ENCODE data around the gene RAB31. TPM values are rescaled to one million over a fixed set of nuclear protein-coding genes. Genes with fewer than 3 reads are reported as not detected.
A peak's percentile ranks its signal among the peaks of the same experiment; 100 is the strongest.

The RAB31 gene
- total RNA-seq, 4 donors from 2014 or later = 3.2 to 7.1 (median 4.4) TPM

GRCh38 chr18:9792565-9793245 is 84.6 kb downstream of the RAB31 start:
- peak in 2 of 5 experiments; percentile 38 to 45 for TF ChIP-seq CTCF (IDR thresholded peaks at IDR 0.05 in 4 of 5, conservative IDR thresholded peaks at IDR 0.05 in 1 of 5)
- TF ChIP-seq POLR2A (IDR thresholded peaks at IDR 0.05) = no peak
- Histone ChIP-seq H3K36me3 (no peaks in the 10 kb centered on the region), H3K4me1 (peaks cover 0 to 9% of the 10 kb centered on the region in 2 donors), H3K4me3 (no peak overlapping the region), H3K27ac (no peak overlapping the region), H3K9me3 (no peaks in the 10 kb centered on the region), H3K27me3 (no peaks in the 10 kb centered on the region)
- DNase-seq = no peak
- in situ Hi-C loops (cut with MboI; ENCODE audit: low sequenced_read_pairs in 4 of 4) (no loop called here), intact Hi-C loops (cut with DNase I; ENCODE audit: low total_unique reads) (no loop called here)
- ATAC-seq = no peak

- no peaks in the 10 kb centered on the region for H3K27me3 ChIP-seq
- no peaks in the 10 kb centered on the region for H3K36me3 ChIP-seq
- intact Hi-C loops (cut with DNase I; ENCODE audit: low total_unique reads) = no loop called here
- H3K27ac ChIP-seq = no peak overlapping the region
- H3K4me3 ChIP-seq = no peak overlapping the region
- ATAC-seq (no peak), DNase-seq (no peak)
- no peaks in the 10 kb centered on the region for H3K9me3 ChIP-seq
- H3K4me1 ChIP-seq = peaks cover 0 to 11% of the 10 kb centered on the region in 2 donors
- in situ Hi-C loops (cut with MboI; ENCODE audit: low sequenced_read_pairs in 4 of 4) = no loop called here
- TF ChIP-seq POLR2A (IDR thresholded peaks at IDR 0.05) = no peak
- no peak for TF ChIP-seq CTCF (IDR thresholded peaks at IDR 0.05 in 4 of 5, conservative IDR thresholded peaks at IDR 0.05 in 1 of 5)
Measured at GRCh38 chr18:9796011-9796410, 87.9 kb downstream of the RAB31 start.

GRCh38 chr18:9796935-9797549 is 88.9 kb downstream of the RAB31 start:
- Histone ChIP-seq H3K36me3 (no peaks in the 10 kb centered on the region), H3K27me3 (no peaks in the 10 kb centered on the region), H3K4me1 (peaks cover 0 to 11% of the 10 kb centered on the region in 2 donors), H3K9me3 (no peaks in the 10 kb centered on the region), H3K4me3 (peak overlapping the region in 1 of 4 donors; percentile 9), H3K27ac (peak overlapping the region in 1 of 4 donors; percentile 30)
- intact Hi-C loops (cut with DNase I; ENCODE audit: low total_unique reads) (no loop called here), in situ Hi-C loops (cut with MboI; ENCODE audit: low sequenced_read_pairs in 4 of 4) (no loop called here)
- DNase-seq (no peak), ATAC-seq (peak in 1 of 2 donors; percentile 55)
- TF ChIP-seq CTCF (IDR thresholded peaks at IDR 0.05 in 4 of 5, conservative IDR thresholded peaks at IDR 0.05 in 1 of 5) = no peak
- no peak for TF ChIP-seq POLR2A (IDR thresholded peaks at IDR 0.05)

- no peaks in the 10 kb centered on the region for H3K36me3 ChIP-seq
- H3K4me3 ChIP-seq = no peak overlapping the region
- in situ Hi-C loops (cut with MboI; ENCODE audit: low sequenced_read_pairs in 4 of 4) (loop anchor here in 2 of 4 donors (25.0 kb wide), 2 partner anchors 110 to 735 kb away; partner anchors contain the start of genes VAPA (in 2 of the 2) and NAPG (in 1 of the 2)), intact Hi-C loops (cut with DNase I; ENCODE audit: low total_unique reads) (no loop called here)
- no peak for DNase-seq
- no peak overlapping the region for H3K27ac ChIP-seq
- H3K27me3 ChIP-seq = no peaks in the 10 kb centered on the region
- TF ChIP-seq POLR2A (IDR thresholded peaks at IDR 0.05) (no peak), CTCF (IDR thresholded peaks at IDR 0.05 in 4 of 5, conservative IDR thresholded peaks at IDR 0.05 in 1 of 5) (no peak)
- peaks cover 7 to 20% of the 10 kb centered on the region in 2 donors for H3K4me1 ChIP-seq
- ATAC-seq = no peak
- H3K9me3 ChIP-seq = no peaks in the 10 kb centered on the region
Measured at GRCh38 chr18:9802175-9803062, 94.3 kb downstream of the RAB31 start.

All from gastrocnemius medialis (tissue), 4 donors.